Smooth muscle cell (in vitro differentiated cells): ENCODE results near the gene KRT34. TPM values are rescaled to one million over a fixed set of nuclear protein-coding genes. Genes with fewer than 3 reads are reported as not detected.

Experiments
- DNase-seq: peaks from one replicate; lab custom pipeline; 2025; ENCODE audit not compliant: unreplicated experiment; lab: John Stamatoyannopoulos, UW
- H2AFZ ChIP-seq: fragments of 200-600 bp; sonication (generic); 2 replicates; pipeline ENCODE4 v1.6.0; 2016; ENCODE audit warnings: antibody characterized with exemption, low read depth, mild to moderate bottlenecking
- H3F3A ChIP-seq: fragments of 200-600 bp; sonication (generic); 2 replicates; pipeline ENCODE4 v1.6.0; 2017; ENCODE audit warnings: antibody characterized with exemption, low read depth
- H3K27ac ChIP-seq: fragments of 200-600 bp; sonication (generic); 2 replicates; pipeline ENCODE4 v1.5.1; 2016; ENCODE audit warnings: low read depth, mild to moderate bottlenecking
- H3K27me3 ChIP-seq: fragments of 200-600 bp; sonication (generic); 2 replicates; pipeline ENCODE4 v1.6.1; 2016; ENCODE audit warnings: low read depth, mild to moderate bottlenecking
- H3K36me3 ChIP-seq: fragments of 200-600 bp; sonication (generic); 2 replicates; pipeline ENCODE4 v1.5.1; 2016; ENCODE audit warnings: low read depth
- H3K4me1 ChIP-seq: fragments of 200-600 bp; sonication (generic); 2 replicates; pipeline ENCODE4 v1.5.1; 2016; ENCODE audit warnings: low read depth
- H3K4me2 ChIP-seq: fragments of 200-600 bp; sonication (generic); 2 replicates; pipeline ENCODE4 v1.6.0; 2016; ENCODE audit warnings: mild to moderate bottlenecking
- H3K4me3 ChIP-seq: fragments of 200-600 bp; sonication (generic); 2 replicates; pipeline ENCODE4 v1.5.1; 2016; ENCODE audit warnings: mild to moderate bottlenecking
- H3K79me2 ChIP-seq: fragments of 200-600 bp; sonication (generic); 2 replicates; pipeline ENCODE4 v1.6.0; 2016; ENCODE audit warnings: low read depth, mild to moderate bottlenecking
- H3K9ac ChIP-seq: fragments of 200-600 bp; sonication (generic); 2 replicates; pipeline ENCODE4 v1.6.0; 2016; ENCODE audit warnings: low read depth
- H3K9me3 ChIP-seq: fragments of 200-600 bp; sonication (generic); replicated peaks from 2 replicates; pipeline ENCODE4 v1.5.1; 2016; ENCODE audit warnings: low read depth
- H4K20me1 ChIP-seq: fragments of 200-600 bp; sonication (generic); 2 replicates; pipeline ENCODE4 v1.6.0; 2016; ENCODE audit warnings: low read depth
- CTCF ChIP-seq: fragments of 200-600 bp; sonication (generic); IDR thresholded peaks from 2 replicates; pipeline ENCODE4 v1.5.1; 2017; ENCODE audit warnings: borderline replicate concordance, mild to moderate bottlenecking, antibody characterized with exemption; ENCODE audit not compliant: insufficient read depth, poor library complexity, severe bottlenecking
- WGBS: methylation state at CpG from one replicate; pipeline ENCODE4 v1.1.7; 2016; ENCODE audit warnings: low lambda C conversion rate; 5-methylcytosine and 5-hydroxymethylcytosine counted together
- polyA plus RNA-seq: library from polyadenylated mRNA; unstranded; fragments of >200 nt; fragmentation: Nextera tagmentation; extraction: Ambion mirVana; gene quantifications from 2 replicates; pipeline ENCODE4 v1.2.1, GENCODE V29; 2016
- total RNA-seq: library from RNA; depleted of rRNA; stranded (reverse); fragments of >200 nt; gene quantifications from 2 replicates; pipeline ENCODE4 v1.2.3, GENCODE V29; 2014

KRT34 gene
- total and polyA plus RNA-seq, 2 experiments from 2014 or later: 5.3 to 23.1 TPM

DNA sequence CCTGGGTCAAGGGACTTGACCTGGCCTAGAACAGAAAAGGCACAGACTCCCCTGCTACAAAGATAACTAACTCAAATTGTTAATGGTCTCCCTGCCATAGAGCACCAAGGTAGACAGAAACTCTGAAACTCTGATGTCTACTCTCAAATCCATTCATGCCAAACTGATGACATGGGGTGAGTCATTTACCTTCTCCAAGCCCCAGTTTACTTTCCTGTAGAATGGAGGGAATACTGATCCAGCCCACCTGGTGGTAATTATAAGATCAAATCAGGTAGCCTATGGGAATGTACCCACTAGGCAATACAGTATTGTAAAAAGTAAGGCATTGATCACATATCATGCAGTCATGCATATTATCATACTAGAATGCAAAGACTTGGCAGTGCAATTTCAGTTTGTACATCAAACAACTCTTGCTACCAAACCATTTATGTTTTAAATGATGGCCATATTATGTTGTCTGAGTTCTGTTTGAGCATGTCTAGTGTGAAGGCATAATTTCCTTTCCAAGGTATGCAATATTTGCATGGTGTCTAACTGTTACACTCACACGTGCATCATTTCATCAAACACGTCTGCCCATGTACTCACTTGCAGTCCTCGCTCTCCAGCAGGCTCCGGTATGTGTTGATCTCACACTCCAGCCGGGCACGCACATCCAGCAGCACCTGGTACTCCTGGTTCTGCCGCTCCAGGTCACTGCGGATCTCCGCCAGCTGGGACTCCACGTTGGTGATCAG is 12.3 kb upstream of the KRT34 start:
- Histone ChIP-seq H3F3A (no peaks in the 10 kb centered on the region), H3K27me3 (no peaks in the 10 kb centered on the region), H3K9ac (no peak overlapping the region), H2AFZ (no peak overlapping the region), H3K4me2 (no peak overlapping the region), H3K79me2 (no peaks in the 10 kb centered on the region), H3K4me1 (no peaks in the 10 kb centered on the region), H3K36me3 (no peaks in the 10 kb centered on the region), H3K9me3 (no peaks in the 10 kb centered on the region), H3K27ac (no peak overlapping the region), H3K4me3 (no peak overlapping the region), H4K20me1 (no peaks in the 10 kb centered on the region)
- TF ChIP-seq CTCF: no peak
- DNase-seq: no peak
- WGBS: 92% methylated on average over 10 of the region's 10 CpGs

GRCh38 chr17:41393826-41394225 is 11.7 kb upstream of the KRT34 start:
- no peaks in the 10 kb centered on the region for H3K79me2 ChIP-seq
- H3K4me1 ChIP-seq: no peaks in the 10 kb centered on the region
- H3K9ac ChIP-seq: no peak overlapping the region
- no peaks in the 10 kb centered on the region for H3K9me3 ChIP-seq
- H3K4me2 ChIP-seq: no peak overlapping the region
- no peaks in the 10 kb centered on the region for H3K27me3 ChIP-seq
- H3K27ac ChIP-seq: no peak overlapping the region
- H3F3A ChIP-seq: no peaks in the 10 kb centered on the region
- 97% methylated on average over 10 of the region's 10 CpGs for WGBS
- DNase-seq: no peak
- no peak overlapping the region for H2AFZ ChIP-seq
- no peaks in the 10 kb centered on the region for H4K20me1 ChIP-seq
- TF ChIP-seq CTCF: no peak
- H3K4me3 ChIP-seq: no peak overlapping the region
- no peaks in the 10 kb centered on the region for H3K36me3 ChIP-seq

DNA sequence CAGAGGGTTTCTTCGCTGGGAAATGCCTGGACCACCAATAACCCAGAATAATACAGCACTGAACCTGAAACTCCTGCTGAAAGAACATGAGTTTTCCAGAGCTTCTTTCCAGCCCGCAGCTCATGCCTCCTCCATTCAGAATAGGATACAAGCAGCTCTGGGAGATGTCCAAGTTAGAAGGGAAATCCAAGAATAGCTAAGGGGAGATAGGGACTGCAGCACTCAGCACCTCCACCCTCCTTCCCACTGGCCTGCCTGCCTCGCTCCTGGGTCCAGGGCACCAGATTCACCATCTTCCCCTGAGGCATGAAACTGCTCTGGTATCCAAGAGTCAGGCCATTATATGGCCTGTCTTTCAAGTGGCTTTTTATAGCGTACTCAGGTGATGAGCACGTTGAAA is 11.2 kb upstream of the KRT34 start:
- WGBS: 84% methylated on average over 5 of the region's 5 CpGs
- Histone ChIP-seq H3K4me3 (no peak overlapping the region), H3K4me1 (no peaks in the 10 kb centered on the region), H3K4me2 (no peak overlapping the region), H3F3A (no peaks in the 10 kb centered on the region), H3K27ac (no peak overlapping the region), H3K27me3 (no peaks in the 10 kb centered on the region), H2AFZ (no peak overlapping the region), H3K79me2 (no peaks in the 10 kb centered on the region), H3K9ac (no peak overlapping the region), H4K20me1 (no peaks in the 10 kb centered on the region), H3K36me3 (no peaks in the 10 kb centered on the region), H3K9me3 (no peaks in the 10 kb centered on the region)
- TF ChIP-seq CTCF: no peak
- DNase-seq: no peak

DNA sequence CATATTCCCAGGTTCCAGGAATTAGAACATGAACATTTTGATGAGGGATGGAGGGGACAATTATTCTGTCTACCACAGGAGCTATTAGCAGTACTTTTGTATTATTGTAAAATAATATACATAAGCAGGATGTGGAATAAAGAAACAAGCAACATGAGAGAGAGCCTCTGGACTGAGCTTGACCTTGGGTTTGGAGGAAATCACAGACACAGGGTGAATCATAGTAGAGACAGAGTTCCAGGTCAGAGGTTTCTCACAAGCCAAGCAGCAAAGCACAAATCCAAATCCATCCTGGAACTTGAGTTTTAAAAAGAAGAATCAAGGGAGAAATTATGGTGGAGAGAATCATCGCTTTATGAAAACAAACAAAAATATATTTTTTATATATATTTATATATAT is 10.2 kb upstream of the KRT34 start:
- no peak overlapping the region for H2AFZ ChIP-seq
- TF ChIP-seq CTCF: no peak
- no peaks in the 10 kb centered on the region for H3K27me3 ChIP-seq
- H3K4me1 ChIP-seq: no peaks in the 10 kb centered on the region
- H3K9me3 ChIP-seq: no peaks in the 10 kb centered on the region
- H3K79me2 ChIP-seq: no peaks in the 10 kb centered on the region
- DNase-seq: no peak
- no peak overlapping the region for H3K9ac ChIP-seq
- 100% methylated on average over 1 of the region's 1 CpG for WGBS
- no peak overlapping the region for H3K4me3 ChIP-seq
- H3K4me2 ChIP-seq: no peak overlapping the region
- no peaks in the 10 kb centered on the region for H3K36me3 ChIP-seq
- H4K20me1 ChIP-seq: no peaks in the 10 kb centered on the region
- no peak overlapping the region for H3K27ac ChIP-seq
- no peaks in the 10 kb centered on the region for H3F3A ChIP-seq
